Bone marrow (tissue), 2 donors: Measurements from ENCODE around the gene OR51M1.
"Not testable (repeated sequence)": the region's sequence is repeated elsewhere in the genome, so short reads cannot be mapped to it uniquely, and the experiment has no call there.

Source experiments
- DNase-seq, 2 donors: peaks; one replicate each; lab custom pipeline; 2025; lab: John Stamatoyannopoulos, UW

OR51M1 gene, protein sequence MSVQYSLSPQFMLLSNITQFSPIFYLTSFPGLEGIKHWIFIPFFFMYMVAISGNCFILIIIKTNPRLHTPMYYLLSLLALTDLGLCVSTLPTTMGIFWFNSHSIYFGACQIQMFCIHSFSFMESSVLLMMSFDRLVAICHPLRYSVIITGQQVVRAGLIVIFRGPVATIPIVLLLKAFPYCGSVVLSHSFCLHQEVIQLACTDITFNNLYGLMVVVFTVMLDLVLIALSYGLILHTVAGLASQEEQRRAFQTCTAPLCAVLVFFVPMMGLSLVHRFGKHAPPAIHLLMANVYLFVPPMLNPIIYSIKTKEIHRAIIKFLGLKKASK

DNA sequence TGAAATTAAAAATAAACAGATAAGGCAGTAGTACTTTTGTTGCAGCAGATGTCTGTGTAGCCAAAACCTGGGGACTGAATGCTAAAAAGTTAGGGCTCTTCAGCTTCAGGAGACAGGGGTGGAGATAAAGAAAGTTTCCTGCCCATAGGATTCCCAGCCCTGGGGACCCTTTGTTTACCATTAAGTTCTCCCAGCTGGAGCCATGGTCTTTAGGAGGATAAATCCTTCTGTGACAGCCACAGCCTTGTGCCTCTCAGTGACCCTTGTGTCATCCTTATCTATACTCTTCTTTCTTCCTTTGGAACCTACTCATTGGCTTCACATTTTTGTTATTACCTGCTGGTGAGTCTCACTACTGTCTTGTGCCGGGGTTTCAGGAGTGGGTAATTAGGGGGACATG, at the start of gene OR51M1:
TSS of gene OR51M1 (plus strand) at position 237 of the 400 bp plus-strand sequence. CDS start 5,587 bp downstream, outside the sequence.
- no peak for DNase-seq

GRCh38 chr11:5335170-5335569, 48.4 kb upstream of the OR51M1 start:
- no peak for DNase-seq

GRCh38 chr11:5336331-5336730, 47.3 kb upstream of the OR51M1 start:
- DNase-seq, result no peak

DNA sequence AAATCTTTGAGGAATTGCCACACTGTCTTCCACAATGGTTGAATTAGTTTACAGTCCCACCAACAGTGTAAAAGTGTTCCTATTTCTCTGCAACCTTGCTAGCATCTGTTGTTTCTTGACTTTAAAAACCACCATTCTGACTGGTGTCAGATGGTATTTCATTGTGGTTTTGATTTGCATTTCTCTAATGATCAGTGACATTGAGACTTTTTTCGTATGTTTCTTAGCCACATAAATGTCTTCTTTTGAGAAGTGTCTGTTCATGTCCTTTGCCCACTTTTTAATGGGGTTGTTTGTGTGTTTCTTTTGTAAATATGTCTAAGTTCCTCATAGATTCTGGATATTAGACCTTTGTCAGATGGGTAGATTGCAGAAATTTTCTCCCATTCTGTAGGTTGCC, 46.4 kb upstream of the OR51M1 start:
- DNase-seq, result not testable (repeated sequence)

DNA sequence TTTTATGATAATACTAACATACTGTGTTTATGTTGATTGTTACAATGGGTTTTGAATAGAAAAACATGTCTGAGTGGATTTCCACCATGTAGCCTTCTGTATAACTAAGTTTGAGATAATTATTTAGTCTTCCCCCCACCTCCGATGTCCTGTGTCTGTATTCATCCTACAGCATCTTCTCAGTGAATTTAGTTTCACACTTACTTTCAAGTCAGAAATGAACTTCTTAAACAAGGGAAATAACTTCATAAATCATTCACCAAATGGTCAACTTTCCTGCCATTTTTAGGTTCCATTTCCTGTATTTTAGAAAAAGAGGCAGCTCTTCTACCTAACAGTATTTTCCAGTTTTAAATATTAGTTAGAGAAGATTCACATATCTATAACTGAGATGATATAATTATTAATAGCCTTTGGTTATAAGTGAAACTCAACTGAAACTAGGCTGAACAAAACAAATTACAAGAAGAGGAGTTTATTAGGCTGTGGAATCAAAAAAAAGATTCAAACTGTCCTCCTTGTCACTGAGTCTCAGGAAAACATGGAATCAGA, 43.8 kb upstream of the OR51M1 start:
- DNase-seq, result no peak

DNA sequence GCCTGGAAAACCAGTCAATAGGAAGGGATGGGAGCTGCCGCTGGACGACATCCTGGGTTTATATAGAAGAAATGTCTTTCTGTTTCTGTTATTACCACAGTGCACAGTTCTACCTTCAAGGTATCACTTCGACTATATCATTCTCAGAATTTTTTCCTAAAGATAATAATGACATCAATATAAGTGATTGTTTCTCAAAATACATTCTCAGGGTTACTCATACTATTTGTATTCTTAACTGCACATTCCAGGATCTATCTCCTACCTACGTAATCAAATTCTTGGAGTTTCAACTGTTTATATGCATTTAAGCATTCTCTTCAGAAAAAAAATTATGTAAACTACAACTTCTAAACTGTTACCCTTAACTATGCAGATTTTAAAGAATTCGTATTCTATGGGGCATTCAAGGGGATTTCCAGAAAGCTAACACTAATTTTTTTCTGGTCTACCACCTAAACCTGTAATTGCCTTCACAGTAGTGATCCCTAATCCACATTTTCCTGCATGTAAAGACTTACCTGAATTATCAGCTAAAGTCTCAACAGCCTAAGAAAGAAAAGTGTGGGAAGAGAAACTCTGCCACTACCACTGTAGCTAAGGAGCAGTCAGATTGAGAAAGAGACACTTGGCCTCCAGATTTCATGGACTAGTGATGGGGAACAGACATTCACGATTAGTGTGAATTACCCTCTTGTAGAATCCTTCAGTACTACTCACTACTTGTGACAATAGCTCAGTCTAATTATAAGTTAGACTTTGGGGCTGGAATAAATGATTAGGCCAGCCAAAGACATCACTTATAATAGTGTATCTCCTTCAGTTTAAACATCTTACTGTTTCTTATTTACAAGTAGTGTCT, 39.9 kb upstream of the OR51M1 start, which contains the start of gene OR51B5:
TSS of gene OR51B5 (minus strand) at position 51 of the 862 bp plus-strand sequence. CDS start at position 51, 0 bp downstream.
- DNase-seq, result no peak

GRCh38 chr11:5345831-5346230, 37.8 kb upstream of the OR51M1 start:
- DNase-seq, result no peak

DNA sequence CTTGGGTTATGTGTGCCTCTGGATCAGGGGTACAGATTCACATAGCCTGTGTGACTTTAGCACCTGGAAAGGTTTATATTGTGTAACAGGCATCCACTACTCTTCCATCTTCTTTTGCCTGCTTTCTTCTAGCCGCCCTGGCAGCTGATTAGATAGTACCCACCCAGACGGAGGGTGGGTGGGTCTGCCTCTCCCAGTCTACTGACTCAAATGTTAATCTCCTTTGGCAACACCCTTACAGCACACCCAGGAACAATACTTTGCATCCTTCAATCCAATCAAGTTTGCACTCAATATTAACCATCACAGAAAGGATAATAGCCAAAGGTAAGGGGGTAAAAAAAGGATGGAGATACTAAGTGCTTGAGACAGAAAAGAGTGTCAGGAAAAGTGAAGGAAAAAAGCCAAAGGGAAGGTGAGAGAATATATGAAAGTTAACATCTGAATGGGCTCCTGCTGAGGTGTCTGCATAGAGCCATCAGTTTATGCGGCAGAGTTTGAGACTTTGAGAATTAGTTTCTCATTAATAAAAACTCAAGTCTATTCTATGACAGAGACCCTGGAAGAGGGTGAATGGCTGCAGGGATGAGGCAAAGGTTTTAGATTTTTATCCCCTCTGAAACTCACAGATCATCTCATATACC, 34.9 kb upstream of the OR51M1 start:
- DNase-seq, result no peak

DNA sequence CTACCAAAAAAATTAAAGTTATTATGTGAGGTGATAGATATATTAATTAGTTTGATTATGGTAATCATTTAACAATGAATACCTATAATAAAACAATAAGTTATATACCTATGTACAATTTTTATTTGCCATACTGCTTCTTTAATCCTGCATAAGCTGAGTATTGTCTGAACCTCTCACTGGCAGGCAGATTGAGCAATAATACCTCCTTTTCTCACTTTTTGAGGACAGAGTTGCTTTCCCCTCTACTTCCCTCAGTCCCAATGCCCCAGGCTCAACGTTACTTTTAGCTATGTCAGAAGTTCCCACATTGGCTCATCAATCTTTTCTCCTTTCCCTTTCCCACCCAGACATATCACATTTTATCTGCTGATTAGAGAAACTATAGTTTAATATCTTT, 34.1 kb upstream of the OR51M1 start:
- no peak for DNase-seq

- DNase-seq, result no peak
Observed at GRCh38 chr11:5351208-5351607, 32.4 kb upstream of the OR51M1 start, which contains the start of gene OR51B6. Gene OR51B6, plus strand, starts transcription at chr11:5351508. Its CDS starts 0 bp downstream, at chr11:5351508.

GRCh38 chr11:5356031-5356430, 27.6 kb upstream of the OR51M1 start:
- not testable (repeated sequence) for DNase-seq

DNA sequence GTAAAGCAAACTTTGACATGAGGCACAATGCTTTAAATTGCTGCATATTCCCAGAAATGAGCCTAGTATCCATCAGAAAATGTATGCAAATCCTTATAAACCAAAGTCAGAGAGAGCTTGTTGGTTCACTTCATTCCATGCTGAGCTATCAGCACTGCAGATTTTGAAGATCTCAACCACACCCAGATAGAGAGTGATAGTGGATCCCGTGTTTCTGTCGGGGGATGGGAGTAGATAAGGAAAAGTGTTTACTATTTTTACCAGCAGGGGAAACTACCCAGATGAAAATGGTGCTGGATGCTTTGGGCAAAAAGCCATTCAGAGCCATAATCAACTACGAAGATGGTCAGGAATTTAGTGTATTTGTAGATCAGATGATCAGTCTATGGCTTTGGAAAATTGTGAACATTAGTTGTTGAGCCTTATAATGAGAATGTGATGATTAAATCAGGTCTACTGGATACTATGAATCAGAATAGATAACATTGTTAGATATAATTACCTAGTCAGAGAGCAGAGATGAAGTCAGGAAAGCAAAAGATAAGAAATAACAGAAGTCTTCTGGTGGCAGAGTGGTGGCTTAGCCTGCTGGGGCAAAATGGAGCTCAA, 21.5 kb upstream of the OR51M1 start:
- DNase-seq, result no peak

DNA sequence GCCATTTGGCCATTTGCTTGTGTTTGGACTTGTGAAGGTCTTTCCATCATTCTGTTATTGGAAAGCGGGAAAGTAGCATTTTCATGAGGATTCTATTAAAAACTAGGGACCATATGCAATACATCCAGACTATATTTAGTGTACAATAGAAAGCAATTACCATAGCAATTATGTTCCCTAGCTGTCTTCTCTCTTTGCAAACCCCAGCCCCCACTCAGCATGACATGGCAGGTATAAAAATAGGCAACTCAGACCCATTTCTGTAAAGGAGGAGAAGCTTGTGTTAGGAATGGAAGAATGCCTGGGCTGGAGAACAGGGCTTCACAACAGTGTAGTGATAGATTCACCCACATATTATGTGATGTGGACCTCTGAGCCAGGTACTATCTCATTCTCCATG, 19.9 kb upstream of the OR51M1 start:
- DNase-seq, result no peak

DNA sequence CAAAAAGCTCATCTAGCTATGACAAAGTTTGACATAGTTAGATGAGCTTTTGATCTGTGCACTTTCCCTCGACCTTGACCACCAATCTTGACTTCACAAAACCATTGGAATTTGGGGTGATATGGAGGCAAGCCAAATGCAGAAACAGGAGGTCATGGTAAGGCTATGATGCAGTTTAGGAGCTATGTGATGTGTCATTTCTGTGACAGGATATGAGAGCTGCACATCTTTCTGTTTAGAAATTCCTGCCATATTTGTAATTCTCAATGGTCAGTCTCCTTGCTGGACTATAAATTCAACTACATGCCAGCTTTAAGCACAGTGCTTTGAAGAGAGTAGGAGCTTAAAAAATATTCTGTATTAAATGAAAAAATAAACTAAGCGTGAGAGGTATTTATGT, 19.4 kb upstream of the OR51M1 start:
- DNase-seq, result no peak

GRCh38 chr11:5366365-5366764, 17.2 kb upstream of the OR51M1 start:
- not testable (repeated sequence) for DNase-seq

GRCh38 chr11:5366856-5367255, 16.8 kb upstream of the OR51M1 start:
- no peak for DNase-seq

DNA sequence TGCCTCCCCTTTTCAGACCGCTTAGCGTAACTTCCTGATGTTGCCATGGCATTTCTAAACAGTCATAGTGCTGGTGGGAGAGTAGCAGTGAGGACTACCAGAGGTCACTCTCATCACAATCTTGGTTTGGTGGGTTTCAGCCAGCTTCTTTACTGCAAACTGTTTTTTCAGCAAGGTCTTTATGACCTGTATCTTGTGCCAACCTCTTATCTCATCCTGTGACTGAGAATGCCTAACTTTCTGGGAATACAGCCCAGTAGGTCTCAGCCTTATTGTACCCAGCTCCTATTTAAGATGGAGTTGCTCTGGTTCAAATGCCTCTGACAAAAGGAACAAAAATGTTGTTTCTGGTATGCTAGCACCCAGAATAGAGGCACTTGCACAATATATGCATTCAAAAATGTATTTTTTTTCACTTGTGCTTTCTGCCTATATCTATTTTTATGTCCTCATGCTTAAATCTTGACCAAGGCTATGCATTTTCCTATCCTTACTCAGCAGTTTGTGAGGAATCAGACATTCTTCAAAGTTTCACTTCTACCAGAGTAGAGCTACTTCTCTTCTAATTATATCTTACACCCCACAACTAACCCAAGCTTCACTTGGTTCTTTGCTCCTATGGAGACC, 16.1 kb upstream of the OR51M1 start:
- no peak for DNase-seq

DNA sequence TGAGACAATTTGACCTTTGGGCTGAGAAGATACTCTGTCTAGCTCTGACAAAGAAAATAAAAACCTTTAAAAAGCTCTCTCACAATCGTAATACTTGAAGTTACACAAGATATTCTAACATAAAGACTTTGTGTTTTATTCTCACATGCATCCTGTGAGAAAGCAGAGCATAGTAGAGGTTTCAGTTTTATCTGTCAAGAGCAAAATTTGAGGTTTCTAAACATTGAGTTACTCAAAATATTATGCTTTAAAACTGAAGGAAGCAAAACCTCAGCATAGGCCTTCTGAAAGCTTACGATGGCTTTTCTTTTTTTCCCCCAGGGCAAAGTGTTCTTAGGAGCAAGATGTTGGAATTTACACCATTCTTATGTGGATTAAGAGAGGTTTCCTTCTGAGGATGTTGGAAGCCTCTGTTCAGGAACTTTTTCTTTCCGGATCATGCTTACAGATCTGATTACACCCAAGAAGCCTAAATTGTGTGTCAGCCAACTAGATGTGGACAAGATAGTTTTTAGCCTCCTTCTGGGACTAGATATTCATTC, 15.0 kb upstream of the OR51M1 start:
- DNase-seq, result no peak

GRCh38 chr11:5369789-5370188, 13.8 kb upstream of the OR51M1 start:
- DNase-seq, result no peak

DNA sequence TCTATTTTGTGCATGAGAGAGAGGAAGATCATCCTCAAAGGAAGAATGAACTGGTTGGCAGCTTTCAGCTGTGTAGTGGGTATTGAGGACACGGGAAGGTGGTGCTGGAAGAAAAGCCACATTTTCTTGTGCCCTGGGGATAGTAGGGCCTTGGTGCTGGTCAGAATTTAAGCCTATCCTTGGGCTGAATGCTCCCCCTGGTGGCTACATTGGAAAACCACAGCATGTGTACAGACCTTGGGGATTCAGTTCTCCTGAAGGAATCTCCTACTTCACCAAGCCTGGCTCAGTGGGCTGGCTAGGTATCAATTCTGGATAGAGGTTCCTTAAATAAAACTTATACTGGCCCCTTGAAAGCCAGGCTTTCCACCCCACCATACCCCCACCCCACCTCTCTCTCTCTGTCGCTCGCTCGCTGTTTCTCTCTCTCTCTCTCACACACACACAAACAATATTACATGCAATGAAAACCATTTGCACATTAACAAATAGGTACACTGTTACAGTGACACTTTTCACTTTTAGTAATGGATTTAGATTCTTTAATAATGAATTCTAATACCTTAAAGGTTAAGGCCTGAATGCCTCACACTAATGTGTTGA, 2.8 kb upstream of the OR51M1 start:
- DNase-seq, result peak in 1 of 2 donors; percentile 5

- DNase-seq, result no peak
Observed at GRCh38 chr11:5384335-5384734, 723 bp downstream of the OR51M1 start.
